Adrenal gland (tissue), 12 donors: ENCODE results near the gene XPNPEP2. TPM values are rescaled to one million over a fixed set of nuclear protein-coding genes. Genes with fewer than 3 reads are reported as not detected.

Source experiments
- DNase-seq, 7 donors: peaks; one replicate each; pipeline ENCODE4 v3.0.0-alpha.2; 2019 to 2020
- H3K27ac ChIP-seq, 5 donors: fragments of 200-600 bp; sonication (generic) in 4 of 5; 1 replicate in 3 of 5; 2 replicates in 2 of 5; pipeline versions ENCODE4 v1.5.1 to v1.8.0; 2016 to 2020; ENCODE audit warnings: mild to moderate bottlenecking in 1 of 5
- H3K27me3 ChIP-seq: fragments of 200-600 bp; 2 replicates; pipeline ENCODE4 v1.8.0; 2021
- H3K36me3 ChIP-seq, 2 donors: fragments of 200-600 bp; replicated peaks in 1 of 2; 1 replicate in 1 of 2; 2 replicates in 1 of 2; pipeline versions ENCODE4 v1.5.1 to v1.8.0; 2018 to 2022
- H3K4me1 ChIP-seq, 2 donors: fragments of 200-600 bp; replicated peaks in 1 of 2; 1 replicate in 1 of 2; 2 replicates in 1 of 2; pipeline versions ENCODE4 v1.5.1 to v1.8.0; 2018 to 2021
- H3K4me3 ChIP-seq, 4 donors: fragments of 200-600 bp; sonication (generic) in 3 of 4; one replicate each; pipeline ENCODE4 v1.5.1; 2016 to 2018
- H3K9me3 ChIP-seq, 3 donors: fragments of 200-600 bp; sonication (generic) in 1 of 3; replicated peaks in 1 of 3; 1 replicate in 2 of 3; 2 replicates in 1 of 3; pipeline versions ENCODE4 v1.5.1 to v1.8.0; 2016 to 2021
- POLR2A ChIP-seq, 2 donors: fragments of 450-650 bp; IDR thresholded peaks; one replicate each; pipeline ENCODE4 v1.6.1; 2017; ENCODE audit warnings: antibody characterized with exemption in 2 of 2, mild to moderate bottlenecking in 2 of 2, moderate library complexity in 1 of 2
- WGBS, 4 donors: extraction: QIAGEN DNeasy Blood & Tissue Kit in 2 of 4; methylation state at CpG; one replicate each; pipeline versions ENCODE4 v1.1.5 to v1.1.7; 2013 to 2017; 5-methylcytosine and 5-hydroxymethylcytosine counted together
- intact Hi-C, 2 donors: fragments of 100-400 bp; cut with DNase I; formaldehyde crosslinking; loops; one replicate each; pipeline versions ENCODE4 v1.14.1 to v1.15.0; 2022 to 2023
- polyA plus RNA-seq, 3 donors: library from polyadenylated mRNA; stranded (reverse); fragments of 200-250 nt in 2 of 3; fragments of 350-450 nt in 1 of 3; fragmentation: Illumina TruSeq in 1 of 3; extraction: RNeasy Lipid Tissue Mini Kit (QIAGEN cat#74804) in 1 of 3; gene quantifications; one replicate each; pipeline ENCODE4 v1.2.3, GENCODE V29; 2013 to 2014
- total RNA-seq, 9 donors: library from RNA; depleted of rRNA in 4 of 9; stranded (reverse); fragments of >200 nt in 4 of 9; fragments of 120-200 nt in 1 of 9; fragmentation: NEBNext Ultra II Directional in 1 of 9; extraction: Animal tissue kit (Norgen Biotek cat#: 25700) in 1 of 9; gene quantifications; one replicate each; pipeline versions ENCODE4 v1.1.0 to v1.2.4, GENCODE V29; 2013 to 2023
- TF ChIP-seq, protein P1 (sequence below), 6 experiments: fragments of 450-650 bp in 4 of 6; fragments of 200-600 bp in 2 of 6; sonication (generic) in 1 of 6; IDR thresholded peaks; 1 replicate in 5 of 6; 2 replicates in 1 of 6; pipeline versions ENCODE4 v1.5.1 to v1.8.0; 2016 to 2021; ENCODE audit warnings: antibody characterized with exemption in 6 of 6, mild to moderate bottlenecking in 2 of 6, moderate library complexity in 1 of 6
- donor health status: healthy with polysubstance abuse.
- donor health status: Bipolar disorder and iron deficiency.
- donor health status: DM: yes; HTN: yes; CAD: no.
- donor health status: DM: no; HTN: no; CAD: no.
- donor health status: DM: no; HTN: no; CAD: no.
- donor health status: DM: yes; HTN: yes; CAD: no.

Gene XPNPEP2
- total and polyA plus RNA-seq, 12 donors = 0.18 to 5.4 (median 1.1) TPM

DNA sequence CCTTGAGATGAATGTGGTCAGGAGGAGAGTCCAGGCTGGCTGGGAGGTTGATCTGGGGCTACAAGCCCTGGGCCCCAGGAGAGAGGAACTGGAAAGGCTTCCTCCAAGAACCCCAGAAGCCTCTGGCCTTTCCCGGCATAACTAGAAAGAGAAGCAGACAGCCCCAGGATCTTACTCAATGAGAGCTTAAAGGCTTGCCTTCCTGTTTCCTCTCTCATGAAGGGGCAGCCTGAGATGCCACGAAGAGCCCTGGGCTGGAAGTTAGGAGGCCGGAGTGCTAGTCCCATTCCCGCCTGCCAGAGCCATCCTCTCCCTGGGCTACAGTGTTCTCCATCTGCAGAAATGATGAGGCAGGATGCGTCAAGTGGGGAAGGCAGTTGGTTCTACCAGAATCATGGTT lies 20.1 kb upstream of the XPNPEP2 start:
- Histone ChIP-seq H3K36me3 (no peaks in the 10 kb centered on the region), H3K9me3 (no peaks in the 10 kb centered on the region), H3K27me3 (no peaks in the 10 kb centered on the region), H3K27ac (no peak overlapping the region), H3K4me1 (no peaks in the 10 kb centered on the region), H3K4me3 (no peak overlapping the region)
- intact Hi-C loops = no loop called here
- DNase-seq = peak in 1 of 7 donors; percentile 9
- TF ChIP-seq, protein P1, sequence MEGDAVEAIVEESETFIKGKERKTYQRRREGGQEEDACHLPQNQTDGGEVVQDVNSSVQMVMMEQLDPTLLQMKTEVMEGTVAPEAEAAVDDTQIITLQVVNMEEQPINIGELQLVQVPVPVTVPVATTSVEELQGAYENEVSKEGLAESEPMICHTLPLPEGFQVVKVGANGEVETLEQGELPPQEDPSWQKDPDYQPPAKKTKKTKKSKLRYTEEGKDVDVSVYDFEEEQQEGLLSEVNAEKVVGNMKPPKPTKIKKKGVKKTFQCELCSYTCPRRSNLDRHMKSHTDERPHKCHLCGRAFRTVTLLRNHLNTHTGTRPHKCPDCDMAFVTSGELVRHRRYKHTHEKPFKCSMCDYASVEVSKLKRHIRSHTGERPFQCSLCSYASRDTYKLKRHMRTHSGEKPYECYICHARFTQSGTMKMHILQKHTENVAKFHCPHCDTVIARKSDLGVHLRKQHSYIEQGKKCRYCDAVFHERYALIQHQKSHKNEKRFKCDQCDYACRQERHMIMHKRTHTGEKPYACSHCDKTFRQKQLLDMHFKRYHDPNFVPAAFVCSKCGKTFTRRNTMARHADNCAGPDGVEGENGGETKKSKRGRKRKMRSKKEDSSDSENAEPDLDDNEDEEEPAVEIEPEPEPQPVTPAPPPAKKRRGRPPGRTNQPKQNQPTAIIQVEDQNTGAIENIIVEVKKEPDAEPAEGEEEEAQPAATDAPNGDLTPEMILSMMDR (IDR thresholded peaks at IDR 0.05) = no peak
- no peak for TF ChIP-seq POLR2A (IDR thresholded peaks at IDR 0.05)
- WGBS, 4 donors = 79 to 86% (median 81%) methylated on average over 5 of the region's 5 CpGs

DNA sequence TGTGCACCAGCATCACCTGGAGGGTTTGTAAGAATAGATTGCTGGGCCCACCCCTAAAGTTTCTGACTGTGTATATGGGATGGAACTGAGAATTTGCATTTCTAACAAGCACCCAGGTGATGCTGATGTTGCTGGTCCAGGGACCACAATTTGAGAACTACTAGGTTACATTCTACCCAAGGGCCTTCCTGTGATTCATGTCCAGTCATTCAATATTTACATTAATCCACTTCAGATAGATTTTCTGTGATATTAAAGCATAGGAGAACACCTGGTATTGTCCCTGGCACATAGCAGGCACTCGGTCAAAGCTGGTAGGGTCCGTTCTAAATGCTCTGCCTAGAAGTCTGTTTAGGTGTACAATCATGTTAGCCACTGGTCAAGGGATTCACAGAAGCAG lies 19.5 kb upstream of the XPNPEP2 start:
- H3K27ac ChIP-seq = no peak overlapping the region
- H3K36me3 ChIP-seq = no peaks in the 10 kb centered on the region
- peak in 1 of 7 donors; percentile 10 for DNase-seq
- intact Hi-C loops = no loop called here
- 82 to 100% (median 89%) methylated on average over 2 of the region's 2 CpGs for WGBS, 4 donors
- no peaks in the 10 kb centered on the region for H3K9me3 ChIP-seq
- no peak for TF ChIP-seq POLR2A (IDR thresholded peaks at IDR 0.05)
- TF ChIP-seq, protein P1 (IDR thresholded peaks at IDR 0.05) = no peak
- no peak overlapping the region for H3K4me3 ChIP-seq
- no peaks in the 10 kb centered on the region for H3K4me1 ChIP-seq
- H3K27me3 ChIP-seq = no peaks in the 10 kb centered on the region

DNA sequence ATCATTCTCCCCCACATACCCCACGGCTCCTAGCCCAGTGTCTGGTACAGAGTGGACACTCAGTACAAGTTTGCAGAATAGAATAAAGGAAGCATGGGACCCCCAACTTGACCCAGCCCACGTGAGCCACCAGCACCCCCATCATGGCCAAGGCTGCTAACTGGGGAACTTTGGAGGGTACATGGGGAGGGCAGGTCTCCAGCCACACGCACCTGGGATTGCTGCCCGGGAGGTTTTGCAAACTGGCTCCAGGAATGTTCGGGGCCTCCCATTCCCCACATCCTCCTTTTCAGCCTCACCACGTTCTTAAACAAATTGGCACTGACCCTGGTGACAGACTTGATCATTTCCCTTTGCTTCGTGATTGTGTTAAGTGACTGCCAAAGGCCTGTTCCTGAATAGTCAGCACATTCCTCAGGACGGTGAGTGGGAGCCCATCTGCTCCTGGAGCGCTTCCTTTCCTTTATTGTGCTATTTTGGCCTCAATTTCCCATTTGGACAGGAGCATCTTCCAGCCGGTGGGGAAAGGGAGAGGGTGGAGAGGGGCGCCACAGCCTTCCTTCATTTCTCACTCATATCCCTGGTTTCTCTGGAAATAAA lies 18.7 kb upstream of the XPNPEP2 start:
- WGBS, 4 donors = 60 to 73% (median 65%) methylated on average over 10 to 11 of the region's 11 CpGs
- Histone ChIP-seq H3K4me1 (no peaks in the 10 kb centered on the region), H3K27me3 (no peaks in the 10 kb centered on the region), H3K4me3 (no peak overlapping the region), H3K27ac (no peak overlapping the region), H3K36me3 (no peaks in the 10 kb centered on the region), H3K9me3 (no peaks in the 10 kb centered on the region)
- DNase-seq = peak in 1 of 7 donors; percentile 53
- intact Hi-C loops = no loop called here
- TF ChIP-seq POLR2A (IDR thresholded peaks at IDR 0.05) = no peak
- TF ChIP-seq, protein P1 (IDR thresholded peaks at IDR 0.05) = no peak

DNA sequence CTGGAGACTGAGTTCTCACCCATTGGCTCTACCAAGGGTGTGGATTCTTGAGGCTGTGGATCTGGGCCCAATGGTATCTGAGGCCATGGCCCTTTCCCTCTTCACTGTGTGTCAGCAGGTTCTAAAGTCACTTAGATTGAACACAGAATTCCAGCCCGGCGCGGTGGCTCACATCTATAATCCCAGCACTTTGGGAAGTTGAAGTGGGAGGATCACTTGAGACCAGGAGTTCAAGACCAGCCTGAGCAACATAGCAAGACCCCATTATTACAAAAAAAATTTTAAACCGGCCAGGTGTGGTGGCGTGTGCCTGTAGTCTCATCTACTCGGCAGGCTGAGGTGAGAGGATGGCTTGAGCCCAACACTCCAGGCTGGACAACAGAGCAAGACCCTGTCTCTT lies 18.0 kb upstream of the XPNPEP2 start:
- no peak for DNase-seq
- H3K27ac ChIP-seq = no peak overlapping the region
- intact Hi-C loops = no loop called here
- no peaks in the 10 kb centered on the region for H3K27me3 ChIP-seq
- H3K36me3 ChIP-seq = no peaks in the 10 kb centered on the region
- TF ChIP-seq, protein P1 (IDR thresholded peaks at IDR 0.05) = no peak
- no peak for TF ChIP-seq POLR2A (IDR thresholded peaks at IDR 0.05)
- no peak overlapping the region for H3K4me3 ChIP-seq
- H3K4me1 ChIP-seq = no peaks in the 10 kb centered on the region
- WGBS, 4 donors = 84 to 100% (median 93%) methylated on average over 6 of the region's 6 CpGs
- no peaks in the 10 kb centered on the region for H3K9me3 ChIP-seq
